ENCODE results near the gene DCTPP1.
A peak's percentile ranks its signal among the peaks of the same experiment; 100 is the strongest.

The DCTPP1 gene

DNA sequence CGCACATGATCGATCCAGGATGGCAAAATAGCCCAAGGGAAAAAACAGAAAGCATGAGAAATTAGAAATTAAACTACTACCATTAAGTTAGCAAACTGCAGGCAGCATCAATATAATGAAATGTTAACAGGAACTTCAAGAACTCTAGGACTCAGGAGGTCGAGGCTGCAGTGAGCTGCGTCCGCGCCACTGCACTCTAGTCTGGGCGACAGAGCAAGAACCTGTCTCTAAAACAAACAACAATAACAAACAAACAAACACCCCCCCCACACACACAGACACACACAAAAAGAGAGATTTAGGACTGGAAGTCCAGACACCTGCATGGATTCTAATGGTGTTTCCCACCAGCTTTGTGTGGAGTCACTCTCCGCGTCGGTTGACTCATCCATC, 16.4 kb upstream of the DCTPP1 start:
- DNase-seq: no peak

DNA sequence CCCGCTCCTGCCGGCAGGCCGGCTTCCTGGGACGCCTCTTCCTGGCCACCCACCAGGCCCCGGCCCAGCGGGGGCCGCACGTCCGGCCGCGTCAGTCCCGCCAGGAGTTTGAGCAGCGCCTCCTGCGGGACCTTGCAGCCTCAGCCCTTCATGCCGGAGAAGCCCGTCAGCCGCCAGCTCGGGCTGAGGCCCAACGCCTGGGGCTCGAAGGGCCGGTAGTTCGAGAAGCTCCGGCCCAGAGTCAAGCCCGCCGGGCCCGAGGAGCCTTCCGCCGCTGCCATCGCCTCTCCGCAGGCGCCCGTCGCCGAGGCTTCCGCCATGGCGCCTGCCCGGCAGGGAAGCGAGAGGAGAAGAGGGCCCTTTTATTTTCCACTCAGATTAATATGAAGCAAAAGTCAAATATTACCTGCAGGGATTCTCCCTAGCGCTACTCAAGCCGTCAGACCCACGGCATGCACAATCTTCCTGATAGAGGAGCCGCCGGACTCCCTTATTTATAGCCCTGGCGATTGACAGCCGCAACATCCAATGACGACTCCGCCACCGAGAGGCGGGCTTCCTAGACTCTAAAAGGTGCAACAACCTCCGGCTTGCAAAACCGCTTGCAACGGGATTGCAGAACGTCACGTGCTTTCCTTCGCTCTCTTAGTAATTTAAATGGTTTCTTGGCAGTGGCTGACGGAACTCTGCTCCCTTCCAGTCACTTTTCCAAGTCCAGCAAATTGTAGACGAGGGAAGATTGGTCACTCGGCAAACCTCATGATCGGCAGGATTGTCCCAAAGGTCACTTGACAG, 15.8 kb upstream of the DCTPP1 start, which contains the start of gene SEPHS2:
Gene SEPHS2, minus strand, starts transcription at position 467 of the 795 bp plus-strand sequence. Its CDS starts 147 bp downstream, at position 320.
- peak; percentile 94 for DNase-seq

- no peak for DNase-seq
Measured at GRCh38 chr16:30445149-30445407, 15.2 kb upstream of the DCTPP1 start.

DNA sequence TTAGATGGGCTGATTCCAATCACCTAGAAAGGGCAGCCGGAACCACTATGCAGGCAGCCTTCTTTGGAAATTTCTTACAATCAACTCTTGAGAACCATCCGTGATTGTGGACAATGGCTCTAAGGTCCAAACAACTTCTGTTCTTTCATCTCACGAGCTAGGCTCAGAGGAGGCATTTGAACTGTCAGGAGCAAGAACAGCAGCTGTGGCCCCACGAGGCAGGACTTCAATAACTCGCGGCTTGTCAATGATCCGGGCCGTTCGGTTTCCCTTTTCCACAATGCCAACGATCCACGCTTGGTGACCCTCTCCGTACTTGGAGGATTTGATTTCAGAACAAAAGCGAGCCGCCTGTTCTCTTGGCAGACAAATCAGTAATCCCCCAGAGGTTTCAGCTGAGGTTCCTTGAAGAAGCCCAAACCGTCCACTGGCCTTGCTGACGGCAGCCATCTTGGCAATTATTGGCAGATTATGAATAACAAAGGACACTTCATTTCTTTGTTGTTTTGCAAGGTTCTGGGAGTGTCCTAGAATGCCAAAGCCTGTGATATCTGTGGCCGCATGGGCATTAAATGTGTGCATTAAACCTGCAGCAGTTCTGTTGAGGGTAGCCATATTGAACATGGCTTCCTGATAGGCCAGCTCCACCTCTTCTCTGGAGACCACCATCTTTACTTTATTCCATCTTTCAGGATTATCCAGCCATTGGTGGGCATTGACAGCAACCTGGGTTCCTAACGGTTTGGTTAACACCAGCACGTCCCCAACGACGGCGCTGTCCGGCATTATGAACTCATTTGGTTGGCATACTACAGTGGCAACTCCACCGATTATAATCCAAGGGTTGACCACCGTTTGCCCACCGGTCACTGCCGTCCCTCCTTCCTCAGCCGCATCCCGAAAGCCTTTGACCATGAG, 14.7 kb upstream of the DCTPP1 start:
- no peak for DNase-seq

- no peak for DNase-seq
Measured at GRCh38 chr16:30443631-30444030, 13.8 kb upstream of the DCTPP1 start.

DNA sequence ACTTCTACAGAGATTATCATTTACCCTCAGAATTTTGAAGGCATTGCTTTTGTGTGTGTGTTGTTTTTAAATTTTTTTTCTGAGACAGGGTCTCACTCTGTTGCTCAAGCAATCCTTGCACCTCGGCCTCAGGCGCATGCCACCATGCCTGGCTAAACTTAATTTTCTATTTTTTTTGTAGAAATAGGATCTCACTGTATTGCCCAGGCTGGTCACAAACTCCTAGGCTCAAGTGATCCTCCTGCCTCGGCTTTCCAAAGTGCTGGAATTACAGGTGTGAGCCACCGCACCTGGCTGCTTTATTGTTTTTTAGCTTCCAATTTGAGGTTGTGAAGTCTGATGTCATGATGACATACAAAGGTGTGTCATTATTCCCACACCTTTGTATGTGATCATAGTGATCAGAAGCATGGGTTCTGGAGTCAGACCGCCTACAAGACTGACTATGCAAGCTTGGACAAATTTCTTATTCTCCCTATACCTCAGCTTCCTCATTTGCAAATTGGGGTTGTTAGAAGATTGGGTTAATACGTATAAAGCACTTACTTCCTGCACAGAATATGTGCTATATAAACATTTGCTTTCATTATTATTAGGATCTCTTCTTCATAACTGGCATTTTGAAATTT, 10.0 kb upstream of the DCTPP1 start:
- no peak for DNase-seq

DNA sequence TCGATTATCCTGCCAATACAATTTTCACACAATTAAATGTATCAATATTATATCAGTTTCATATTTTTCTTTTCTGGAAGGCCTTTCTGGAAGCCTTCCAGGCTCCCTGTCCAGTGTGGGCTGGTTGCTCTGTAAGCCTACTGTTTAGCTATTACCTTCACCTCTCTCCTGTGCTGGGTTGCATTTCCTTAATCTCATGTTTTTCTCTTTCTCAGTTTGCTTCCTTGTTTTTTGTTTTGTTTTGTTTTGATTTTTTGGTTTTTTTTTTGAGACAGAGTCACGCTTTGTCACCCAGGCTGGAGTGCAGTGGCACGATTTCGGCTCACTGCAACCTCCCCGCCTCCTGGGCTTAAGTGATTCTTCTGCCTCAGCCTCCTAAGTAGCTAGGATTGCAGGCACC, 9.0 kb upstream of the DCTPP1 start:
- DNase-seq: no peak

DNA sequence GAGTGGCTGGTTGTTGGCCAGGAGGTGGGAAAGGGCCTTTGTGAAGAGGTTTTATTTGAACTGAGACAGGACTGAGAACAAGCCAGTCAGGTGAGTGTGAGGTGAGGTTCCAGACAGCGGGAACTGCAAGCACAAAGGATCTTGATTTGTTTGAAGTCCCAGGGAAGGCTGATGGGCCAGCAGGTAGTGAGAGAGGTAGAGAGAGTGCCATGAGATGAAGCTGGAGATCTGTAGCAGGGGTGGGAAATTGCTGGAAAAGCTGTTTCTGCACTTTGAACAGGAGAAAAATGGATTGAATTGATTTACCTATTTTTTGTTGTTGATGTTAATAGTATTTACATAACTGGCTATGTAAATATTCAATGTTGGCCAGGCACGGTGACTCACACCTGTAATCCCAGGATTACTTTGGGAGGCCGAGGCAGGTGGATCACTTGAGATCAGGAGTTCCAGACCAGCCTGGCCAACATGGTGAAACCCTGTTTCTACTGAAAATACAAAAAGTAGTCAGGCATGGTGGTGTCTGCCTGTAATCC, 7.7 kb upstream of the DCTPP1 start:
- no peak for DNase-seq

DNA sequence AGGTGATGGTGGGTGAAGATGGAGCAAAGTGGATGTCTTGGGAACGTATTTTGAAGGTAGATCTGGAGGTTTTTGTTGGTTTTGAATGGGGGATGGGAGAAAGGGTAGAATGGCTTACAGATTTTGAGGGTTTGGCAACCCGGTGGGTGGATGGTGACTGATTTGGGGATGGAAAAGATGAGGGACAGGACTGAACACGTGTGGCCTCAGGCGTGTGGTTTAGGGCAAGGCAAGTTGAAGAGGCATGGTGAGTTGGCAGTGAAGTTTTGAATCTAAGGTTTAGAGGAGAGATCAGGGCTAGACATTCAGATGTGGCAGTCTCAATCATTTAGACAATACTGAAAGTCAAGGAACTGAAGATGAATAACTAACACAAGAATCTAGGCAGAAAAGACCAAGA, 5.0 kb upstream of the DCTPP1 start:
- no peak for DNase-seq

DNA sequence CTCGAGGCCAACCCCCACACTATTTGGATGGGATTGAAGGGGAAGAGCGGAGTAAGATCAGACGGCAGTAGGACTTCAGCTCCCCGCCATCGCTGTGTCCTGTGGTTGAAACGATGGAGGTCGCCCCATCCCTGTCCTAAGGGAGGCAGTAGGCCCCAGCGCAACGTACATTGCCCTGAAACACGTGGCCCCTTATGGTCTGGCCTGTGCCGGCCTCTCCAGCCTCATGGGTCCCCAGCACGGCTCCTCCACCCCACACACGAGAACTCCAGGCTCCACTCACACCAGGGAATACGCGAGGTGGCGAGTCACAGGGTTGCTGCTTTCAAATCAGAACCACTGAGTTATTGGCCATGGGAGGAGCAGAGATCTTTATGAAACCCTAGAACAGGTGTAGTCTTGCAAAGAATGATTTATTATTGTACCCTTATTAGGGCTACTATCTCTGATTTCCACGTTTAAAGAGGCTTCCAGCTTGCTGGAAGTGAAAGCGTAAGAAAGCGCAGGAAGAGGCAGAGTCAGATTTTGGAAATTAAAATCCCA, 669 bp upstream of the DCTPP1 start:
- DNase-seq: no peak

- no peak for DNase-seq
Measured at GRCh38 chr16:30429418-30429677, 482 bp downstream of the DCTPP1 start.

- no peak for DNase-seq
Measured at GRCh38 chr16:30428055-30428454, 1.8 kb downstream of the DCTPP1 start.

DNA sequence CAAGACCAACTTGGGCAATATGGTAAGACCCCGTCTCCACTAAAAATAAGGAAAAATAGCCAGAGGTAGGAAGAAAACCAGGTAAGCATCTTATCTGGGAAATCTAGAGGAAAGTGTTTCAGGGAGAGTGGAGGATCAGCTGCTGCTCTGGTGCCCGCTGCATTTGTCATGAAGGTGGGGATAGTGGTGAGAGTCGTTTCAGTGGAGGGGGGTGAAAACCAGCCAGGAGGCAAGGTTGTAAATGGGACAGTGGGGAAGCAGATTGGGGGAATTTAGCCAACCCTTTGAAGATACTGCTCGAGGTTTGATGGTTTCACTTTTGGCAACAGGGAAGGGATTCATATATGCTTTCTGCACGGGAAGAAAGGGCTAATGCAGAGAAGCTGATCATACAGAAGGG, 8.8 kb downstream of the DCTPP1 start:
- DNase-seq: no peak

DNA sequence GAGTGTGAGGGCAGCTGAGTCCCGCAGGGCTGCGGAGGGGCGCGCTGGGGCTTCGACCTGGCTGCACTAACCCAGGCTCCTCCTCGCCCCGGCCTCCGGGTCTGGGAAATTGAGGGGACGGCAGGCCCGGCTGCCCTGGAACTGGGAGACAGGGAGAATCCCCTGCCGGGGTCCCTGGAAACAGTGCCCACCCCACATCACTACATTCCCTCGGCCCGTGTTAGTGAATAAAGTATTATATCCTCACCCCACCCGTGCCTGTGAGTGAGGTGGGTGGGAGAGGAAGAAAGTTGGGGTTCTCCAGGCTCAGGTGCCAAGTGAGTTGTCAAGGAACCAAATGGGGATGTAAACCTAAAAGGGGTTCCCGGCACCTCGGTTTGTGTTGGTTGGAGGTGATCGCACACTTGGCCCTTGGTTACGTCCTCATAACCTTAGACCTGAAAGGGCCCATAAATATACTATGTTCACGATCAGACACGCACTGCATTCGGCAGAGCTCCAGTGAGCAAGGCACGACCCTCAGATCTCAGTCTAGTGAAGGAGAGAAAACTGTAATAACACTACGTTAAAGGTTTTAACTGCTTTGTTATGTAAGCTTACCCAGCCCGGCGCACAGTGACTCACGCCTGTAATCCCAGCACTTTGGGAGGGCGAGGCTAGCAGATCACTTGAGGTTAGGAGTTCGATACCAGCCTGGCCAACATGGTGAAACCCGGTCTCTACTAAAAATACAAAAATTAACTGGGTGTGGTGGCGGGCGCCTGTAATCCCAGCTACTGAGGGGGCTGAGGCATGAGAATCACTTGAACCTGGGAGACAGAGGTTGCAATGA, 11.3 kb downstream of the DCTPP1 start:
- DNase-seq: no peak

GRCh38 chr16:30417529-30418349, 12.1 kb downstream of the DCTPP1 start:
- no peak for DNase-seq

DNA sequence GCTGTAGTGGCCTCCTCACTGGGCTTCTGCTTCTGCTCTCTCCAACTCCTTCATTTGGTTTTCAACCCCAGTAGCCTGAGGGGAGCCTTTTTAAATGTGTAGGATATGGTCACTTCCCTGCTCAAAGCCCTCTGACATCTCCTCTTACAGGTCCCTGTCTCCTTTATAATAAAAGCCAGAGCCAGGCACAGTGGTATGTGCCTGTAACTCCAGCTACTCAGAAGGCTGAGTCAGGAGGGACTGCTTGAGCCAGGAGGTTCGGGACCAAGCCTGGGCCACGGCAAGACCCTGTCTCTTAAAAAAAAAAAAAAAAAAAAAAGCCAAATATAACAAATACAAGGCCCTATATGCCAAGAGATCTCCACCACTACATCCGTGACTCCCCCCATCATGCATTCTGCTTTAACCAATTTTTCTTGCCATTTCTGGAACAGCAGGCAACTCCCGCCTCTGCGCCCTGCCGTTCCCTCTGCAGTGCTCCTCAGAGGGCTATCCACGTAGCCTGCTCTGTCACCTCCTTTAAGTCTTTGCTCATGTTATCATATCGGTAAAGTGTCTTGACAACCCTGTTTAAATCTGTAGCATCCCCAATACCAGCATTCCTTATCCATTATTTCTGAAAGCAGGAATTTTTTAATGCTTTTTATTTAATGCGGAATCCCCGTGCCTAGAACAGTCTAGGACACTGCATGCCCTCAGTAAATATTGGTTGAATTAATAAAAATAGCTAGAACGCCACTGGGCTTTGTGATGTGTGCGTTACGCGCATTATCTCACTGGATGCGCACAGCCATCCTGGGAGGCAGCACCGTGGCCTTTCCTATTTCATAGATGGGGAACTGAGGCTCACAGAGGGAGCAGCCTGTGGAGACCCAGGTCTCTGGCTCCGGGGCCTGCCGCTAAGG, 13.0 kb downstream of the DCTPP1 start:
- DNase-seq: no peak

GRCh38 chr16:30416047-30416603, 13.7 kb downstream of the DCTPP1 start:
- no peak for DNase-seq

GRCh38 chr16:30414159-30414558, 15.7 kb downstream of the DCTPP1 start:
- no peak for DNase-seq

GRCh38 chr16:30413112-30413806, 16.6 kb downstream of the DCTPP1 start:
- no peak for DNase-seq
